GM12892 (cell line): ENCODE measurements around the gene TRIM72.

Experiments used
- POLR2A ChIP-seq: IDR thresholded peaks from 2 replicates; pipeline ENCODE4 v1.6.1; 2011; ENCODE audit warnings: low read depth, low read length, control low read depth
- TAF1 ChIP-seq: IDR thresholded peaks from 2 replicates; pipeline ENCODE4 v1.6.1; 2011; ENCODE audit warnings: low read depth, mild to moderate bottlenecking, control low read depth, low read length, borderline replicate concordance

DNA sequence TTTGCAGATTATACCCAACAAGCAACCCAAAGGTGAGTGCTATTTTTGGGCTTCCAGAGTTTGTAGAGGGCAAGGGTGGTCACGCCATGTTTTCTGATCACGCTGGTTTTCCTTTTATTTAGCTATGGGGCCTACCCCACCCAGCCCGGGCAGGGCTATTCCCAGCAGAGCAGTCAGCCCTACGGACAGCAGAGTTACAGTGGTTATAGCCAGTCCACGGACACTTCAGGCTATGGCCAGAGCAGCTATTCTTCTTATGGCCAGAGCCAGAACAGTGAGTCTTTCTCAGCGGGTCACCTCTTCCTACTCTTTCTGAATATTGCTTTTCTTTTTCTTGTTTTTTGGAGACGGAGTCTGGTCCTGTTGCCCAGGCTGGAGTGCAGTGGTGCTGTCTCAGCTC is 31.5 kb upstream of the TRIM72 start:
- TF ChIP-seq POLR2A: no peak
- no peak for TF ChIP-seq TAF1
